Mesendoderm (in vitro differentiated cells): ENCODE results near the gene IRAK2.

Source experiments
- DNase-seq: peaks from one replicate; pipeline ENCODE4 v3.0.0; 2013
- H2AK5ac ChIP-seq: 2 replicates; pipeline ENCODE4 v1.6.1; 2013; ENCODE audit warnings: low read length, inconsistent platforms
- H2BK120ac ChIP-seq: 2 replicates; pipeline ENCODE4 v1.6.1; 2013; ENCODE audit warnings: low read depth, mild to moderate bottlenecking, low read length, moderate library complexity, mixed read lengths
- H2BK15ac ChIP-seq: replicated peaks from 2 replicates; pipeline ENCODE4 v1.6.1; 2013; ENCODE audit warnings: low read depth, mild to moderate bottlenecking, moderate library complexity
- H2BK5ac ChIP-seq: 2 replicates; pipeline ENCODE4 v1.6.1; 2013; ENCODE audit warnings: low read length, inconsistent platforms
- H3K18ac ChIP-seq: 2 replicates; pipeline ENCODE4 v1.6.1; 2013; ENCODE audit warnings: mild to moderate bottlenecking, low read length, mixed read lengths
- H3K23ac ChIP-seq: one replicate; pipeline ENCODE4 v1.6.1; 2013; ENCODE audit warnings: low read length
- H3K27ac ChIP-seq: 2 replicates; pipeline ENCODE4 v1.5.1; 2013; ENCODE audit warnings: low read depth, mild to moderate bottlenecking, inconsistent platforms, low read length, moderate library complexity
- H3K27me3 ChIP-seq: 2 replicates; pipeline ENCODE4 v1.6.1; 2013; ENCODE audit warnings: low read length, control low read depth, mild to moderate bottlenecking, inconsistent platforms; ENCODE audit not compliant: insufficient read depth, poor library complexity
- H3K36me3 ChIP-seq: 2 replicates; pipeline ENCODE4 v1.6.1; 2013; ENCODE audit warnings: low read length, inconsistent platforms; ENCODE audit not compliant: control insufficient read depth, insufficient read depth
- H3K4ac ChIP-seq: one replicate; pipeline ENCODE4 v1.6.1; 2013; ENCODE audit warnings: low read depth, mild to moderate bottlenecking, low read length, moderate library complexity
- H3K4me1 ChIP-seq: 2 replicates; pipeline ENCODE4 v1.6.1; 2013; ENCODE audit warnings: low read depth, low read length, inconsistent platforms; ENCODE audit not compliant: control insufficient read depth
- H3K4me2 ChIP-seq: 2 replicates; pipeline ENCODE4 v1.6.1; 2013; ENCODE audit warnings: low read length
- H3K4me3 ChIP-seq: 2 replicates; pipeline ENCODE4 v1.5.1; 2013; ENCODE audit warnings: mild to moderate bottlenecking, low read length
- H3K56ac ChIP-seq: one replicate; pipeline ENCODE4 v1.6.1; 2013; ENCODE audit warnings: low read length
- H3K79me1 ChIP-seq: 2 replicates; pipeline ENCODE4 v1.6.1; 2013; ENCODE audit warnings: low read length, inconsistent platforms
- H3K79me2 ChIP-seq: 2 replicates; pipeline ENCODE4 v1.6.1; 2013; ENCODE audit warnings: mild to moderate bottlenecking, low read length; ENCODE audit not compliant: control insufficient read depth, insufficient read depth
- H3K9ac ChIP-seq: 2 replicates; pipeline ENCODE4 v1.6.1; 2013; ENCODE audit warnings: low read length, inconsistent platforms
- H4K5ac ChIP-seq: one replicate; pipeline ENCODE4 v1.6.1; 2013; ENCODE audit warnings: low read length
- H4K8ac ChIP-seq: one replicate; pipeline ENCODE4 v1.6.1; 2013; ENCODE audit warnings: low read depth, mild to moderate bottlenecking, control low read depth, low read length, moderate library complexity
- WGBS: extraction: QIAGEN DNeasy Blood & Tissue Kit; methylation state at CpG from one replicate; pipeline ENCODE4 v1.1.7; 2013; ENCODE audit warnings: low lambda C conversion rate, missing lambda C conversion rate; ENCODE audit not compliant: insufficient coverage; ENCODE audit errors: extremely low coverage; 5-methylcytosine and 5-hydroxymethylcytosine counted together

Gene IRAK2

DNA sequence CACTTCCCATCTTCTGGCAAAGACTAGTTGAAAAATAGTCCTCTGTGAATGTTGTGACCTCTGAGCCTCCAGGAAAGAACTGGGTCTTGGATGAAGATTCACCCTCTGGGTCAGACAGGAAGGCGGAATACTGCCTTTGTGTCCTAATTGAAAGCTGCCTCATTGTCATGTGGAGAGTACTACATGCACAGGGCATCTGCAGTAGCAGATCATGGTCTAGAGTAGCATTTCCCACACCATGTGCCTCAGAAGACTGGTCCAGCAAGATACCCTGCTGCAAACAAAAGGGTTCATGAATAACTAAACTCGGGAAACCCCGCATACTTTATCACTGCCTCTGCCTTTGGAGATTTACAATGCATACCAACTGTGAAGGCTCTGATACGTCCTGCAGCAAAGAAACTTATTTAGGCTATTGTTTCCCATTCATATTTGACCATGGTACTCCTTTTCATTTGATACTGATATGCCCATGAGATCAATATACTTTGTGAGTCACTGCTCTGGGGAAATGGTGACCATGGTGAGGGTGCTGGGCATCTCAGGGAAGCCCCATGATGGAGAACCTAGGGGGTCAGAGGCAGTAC, 22.7 kb downstream of the IRAK2 start:
- no peak overlapping the region for H3K4me3 ChIP-seq
- no peak overlapping the region for H2AK5ac ChIP-seq
- DNase-seq, result no peak
- H3K18ac ChIP-seq, result no peak overlapping the region
- H3K4me1 ChIP-seq, result no peaks in the 10 kb centered on the region
- H3K79me1 ChIP-seq, result no peaks in the 10 kb centered on the region
- H2BK120ac ChIP-seq, result no peak overlapping the region
- no CpG with 5 or more reads among the region's 4 CpGs for WGBS
- H4K5ac ChIP-seq, result no peak overlapping the region
- no peak overlapping the region for H3K56ac ChIP-seq
- H3K4me2 ChIP-seq, result no peak overlapping the region
- no peak overlapping the region for H3K27ac ChIP-seq
- no peak overlapping the region for H3K23ac ChIP-seq
- no peaks in the 10 kb centered on the region for H3K36me3 ChIP-seq
- H2BK5ac ChIP-seq, result no peak overlapping the region
- H3K27me3 ChIP-seq, result no peaks in the 10 kb centered on the region
- no peak overlapping the region for H3K4ac ChIP-seq
- no peak overlapping the region for H4K8ac ChIP-seq
- no peak overlapping the region for H2BK15ac ChIP-seq
- H3K79me2 ChIP-seq, result no peaks in the 10 kb centered on the region
- no peak overlapping the region for H3K9ac ChIP-seq

DNA sequence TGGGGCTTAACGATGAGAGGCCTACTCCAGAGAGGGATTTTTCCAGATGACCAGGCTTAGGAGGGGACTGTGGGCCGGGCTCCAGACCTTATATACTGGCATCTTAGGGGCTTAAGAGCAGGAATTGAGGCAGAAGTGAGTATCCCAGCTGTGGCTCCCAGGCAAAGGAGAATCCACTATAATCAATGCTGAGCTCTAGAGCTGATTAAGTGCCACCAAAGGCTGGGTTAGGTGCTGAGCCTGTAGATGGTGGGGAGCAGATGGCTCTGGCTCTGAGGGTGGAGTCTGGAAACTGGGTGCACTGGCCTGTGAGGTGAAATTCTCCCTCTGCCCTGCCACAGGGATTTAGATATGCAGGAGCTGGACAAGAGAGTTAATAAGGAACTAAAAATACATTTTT, 23.2 kb downstream of the IRAK2 start:
- H3K4me1 ChIP-seq, result no peaks in the 10 kb centered on the region
- no peak overlapping the region for H2AK5ac ChIP-seq
- no peak overlapping the region for H3K27ac ChIP-seq
- H3K56ac ChIP-seq, result no peak overlapping the region
- no peaks in the 10 kb centered on the region for H3K79me1 ChIP-seq
- no CpG with 5 or more reads among the region's 2 CpGs for WGBS
- no peaks in the 10 kb centered on the region for H3K27me3 ChIP-seq
- no peak overlapping the region for H3K23ac ChIP-seq
- DNase-seq, result no peak
- H3K4me3 ChIP-seq, result no peak overlapping the region
- no peak overlapping the region for H3K18ac ChIP-seq
- H3K4ac ChIP-seq, result no peak overlapping the region
- H4K8ac ChIP-seq, result no peak overlapping the region
- no peak overlapping the region for H2BK120ac ChIP-seq
- no peak overlapping the region for H3K9ac ChIP-seq
- H3K4me2 ChIP-seq, result no peak overlapping the region
- no peak overlapping the region for H2BK5ac ChIP-seq
- H3K36me3 ChIP-seq, result no peaks in the 10 kb centered on the region
- no peak overlapping the region for H2BK15ac ChIP-seq
- no peak overlapping the region for H4K5ac ChIP-seq
- no peaks in the 10 kb centered on the region for H3K79me2 ChIP-seq

GRCh38 chr3:10188804-10189556, 24.3 kb downstream of the IRAK2 start:
- Histone ChIP-seq H3K4me2 (no peak overlapping the region), H3K23ac (no peak overlapping the region), H3K9ac (no peak overlapping the region), H2BK120ac (no peak overlapping the region), H3K18ac (no peak overlapping the region), H4K8ac (no peak overlapping the region), H4K5ac (no peak overlapping the region), H2BK5ac (no peak overlapping the region), H2BK15ac (no peak overlapping the region), H3K79me2 (no peaks in the 10 kb centered on the region), H3K4ac (no peak overlapping the region), H3K27me3 (no peaks in the 10 kb centered on the region), H3K27ac (no peak overlapping the region), H3K4me1 (no peaks in the 10 kb centered on the region), H3K36me3 (no peaks in the 10 kb centered on the region), H3K79me1 (no peaks in the 10 kb centered on the region), H2AK5ac (no peak overlapping the region), H3K56ac (no peak overlapping the region), H3K4me3 (no peak overlapping the region)
- DNase-seq, result no peak
- WGBS, result no CpG with 5 or more reads among the region's 11 CpGs

- Histone ChIP-seq H2BK15ac (no peak overlapping the region), H3K27me3 (no peaks in the 10 kb centered on the region), H4K8ac (no peak overlapping the region), H3K4me1 (no peaks in the 10 kb centered on the region), H3K23ac (no peak overlapping the region), H2AK5ac (no peak overlapping the region), H3K9ac (no peak overlapping the region), H3K4ac (no peak overlapping the region), H3K36me3 (no peaks in the 10 kb centered on the region), H3K79me2 (no peaks in the 10 kb centered on the region), H3K27ac (no peak overlapping the region), H3K4me2 (no peak overlapping the region), H3K4me3 (no peak overlapping the region), H4K5ac (no peak overlapping the region), H2BK120ac (no peak overlapping the region), H3K79me1 (no peaks in the 10 kb centered on the region), H3K56ac (no peak overlapping the region), H2BK5ac (no peak overlapping the region), H3K18ac (no peak overlapping the region)
- no peak for DNase-seq
- WGBS, result no CpG with 5 or more reads among the region's 7 CpGs
Observed at GRCh38 chr3:10189557-10190354, 25.0 kb downstream of the IRAK2 start.

DNA sequence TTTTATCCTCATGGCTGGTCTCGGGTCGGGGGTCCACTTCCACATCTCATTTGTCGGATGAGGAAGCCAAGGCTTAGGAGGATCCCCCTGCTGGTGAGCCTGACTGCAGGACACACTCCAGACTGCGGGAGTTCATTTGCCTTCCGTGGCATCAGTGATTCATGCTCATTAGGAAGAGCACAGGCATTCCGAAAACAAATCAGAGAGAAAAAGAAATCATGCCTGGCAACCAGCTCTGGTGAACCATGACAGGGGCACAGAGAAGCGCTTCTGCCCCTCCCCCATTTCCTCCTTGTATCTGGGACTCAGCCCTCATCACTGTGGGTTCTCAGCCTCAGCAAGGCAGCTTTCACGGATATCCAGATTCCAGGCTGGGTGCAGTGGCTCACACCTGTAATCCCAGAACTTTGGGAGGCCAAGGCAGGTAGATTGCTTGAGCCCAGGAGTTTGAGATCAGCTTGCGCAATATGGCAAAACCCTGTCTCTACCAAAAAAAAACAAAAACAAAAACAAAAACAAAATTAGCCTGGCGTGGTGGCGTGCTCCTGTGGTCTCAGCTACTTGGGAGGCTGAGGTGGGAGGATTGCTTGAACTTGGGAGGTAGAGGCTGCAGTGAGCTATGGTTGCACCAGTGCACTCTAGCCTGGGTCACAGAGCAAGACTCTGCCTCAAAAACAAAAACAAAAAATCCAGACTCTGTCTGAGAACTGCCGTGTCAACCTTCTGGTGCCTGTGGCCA, 28.4 kb downstream of the IRAK2 start:
- no peaks in the 10 kb centered on the region for H3K79me2 ChIP-seq
- no CpG with 5 or more reads among the region's 12 CpGs for WGBS
- no peak overlapping the region for H4K8ac ChIP-seq
- H3K9ac ChIP-seq, result no peak overlapping the region
- DNase-seq, result peak; percentile 68
- H2AK5ac ChIP-seq, result no peak overlapping the region
- H2BK15ac ChIP-seq, result no peak overlapping the region
- H3K4me3 ChIP-seq, result no peak overlapping the region
- no peak overlapping the region for H3K4ac ChIP-seq
- no peaks in the 10 kb centered on the region for H3K36me3 ChIP-seq
- no peak overlapping the region for H3K27ac ChIP-seq
- no peaks in the 10 kb centered on the region for H3K4me1 ChIP-seq
- no peak overlapping the region for H3K4me2 ChIP-seq
- H4K5ac ChIP-seq, result no peak overlapping the region
- H3K56ac ChIP-seq, result no peak overlapping the region
- H3K79me1 ChIP-seq, result no peaks in the 10 kb centered on the region
- H3K23ac ChIP-seq, result no peak overlapping the region
- no peak overlapping the region for H2BK5ac ChIP-seq
- no peak overlapping the region for H3K18ac ChIP-seq
- H3K27me3 ChIP-seq, result no peaks in the 10 kb centered on the region
- H2BK120ac ChIP-seq, result no peak overlapping the region
